ENCODE results near the gene ZNF618.

The ZNF618 gene

GRCh38 chr9:114006155-114006550, 130.0 kb downstream of the ZNF618 start:
- no peak for DNase-seq

- DNase-seq, result no peak
Observed at GRCh38 chr9:114006931-114007691, 131.0 kb downstream of the ZNF618 start.

GRCh38 chr9:114007991-114008666, 132.0 kb downstream of the ZNF618 start:
- DNase-seq, result no peak

- DNase-seq, result no peak
Observed at GRCh38 chr9:114008667-114009410, 132.7 kb downstream of the ZNF618 start.

GRCh38 chr9:114011313-114011712, 135.2 kb downstream of the ZNF618 start:
- no peak for DNase-seq

GRCh38 chr9:114012126-114012525, 136.0 kb downstream of the ZNF618 start:
- DNase-seq, result no peak

- no peak for DNase-seq
Observed at GRCh38 chr9:114014044-114014443, 137.9 kb downstream of the ZNF618 start.

GRCh38 chr9:114015607-114016006, 139.5 kb downstream of the ZNF618 start:
- DNase-seq, result no peak

GRCh38 chr9:114016101-114016500, 140.0 kb downstream of the ZNF618 start:
- no peak for DNase-seq

- no peak for DNase-seq
Observed at GRCh38 chr9:114016629-114017423, 140.7 kb downstream of the ZNF618 start.

- no peak for DNase-seq
Observed at GRCh38 chr9:114017741-114018715, 141.9 kb downstream of the ZNF618 start.

- DNase-seq, result no peak
Observed at GRCh38 chr9:114021578-114021977, 145.5 kb downstream of the ZNF618 start.

- no peak for DNase-seq
Observed at GRCh38 chr9:114023961-114024360, 147.9 kb downstream of the ZNF618 start.

GRCh38 chr9:114025196-114025753, 149.2 kb downstream of the ZNF618 start:
- DNase-seq, result no peak

GRCh38 chr9:114025760-114026159, 149.7 kb downstream of the ZNF618 start:
- DNase-seq, result no peak

- DNase-seq, result no peak
Observed at GRCh38 chr9:114026335-114026734, 150.2 kb downstream of the ZNF618 start.

- DNase-seq, result no peak
Observed at GRCh38 chr9:114027159-114027862, 151.2 kb downstream of the ZNF618 start.

GRCh38 chr9:114027863-114028465, 151.9 kb downstream of the ZNF618 start:
- no peak for DNase-seq

- no peak for DNase-seq
Observed at GRCh38 chr9:114028646-114029045, 152.5 kb downstream of the ZNF618 start.
